Spinal cord (tissue), 10 donors: ENCODE measurements around the gene C1QC. TPM values are rescaled to one million over a fixed set of nuclear protein-coding genes. Genes with fewer than 3 reads are reported as not detected.

Source experiments
- DNase-seq, 6 donors: peaks; one replicate each; pipeline versions ENCODE4 v3.0.0 to v3.0.0-alpha.2; 2013 to 2015; ENCODE audit warnings: low spot score in 6 of 6, low read depth in 4 of 6
- H3K27ac ChIP-seq: one replicate; pipeline ENCODE4 v1.5.1; 2013; ENCODE audit warnings: low read depth, low read length, control low read depth
- H3K27me3 ChIP-seq: one replicate; pipeline ENCODE4 v1.6.1; 2013; ENCODE audit warnings: low read length; ENCODE audit not compliant: control insufficient read depth, insufficient read depth
- H3K36me3 ChIP-seq: one replicate; pipeline ENCODE4 v1.6.1; 2013; ENCODE audit warnings: low read length; ENCODE audit not compliant: control insufficient read depth, insufficient read depth
- H3K4me1 ChIP-seq: one replicate; pipeline ENCODE4 v1.6.1; 2013; ENCODE audit warnings: low read length; ENCODE audit not compliant: control insufficient read depth, insufficient read depth
- H3K4me3 ChIP-seq: one replicate; pipeline ENCODE4 v1.5.1; 2013; ENCODE audit warnings: low read depth, low read length, control low read depth
- H3K9me3 ChIP-seq: one replicate; pipeline ENCODE4 v1.6.1; 2013; ENCODE audit warnings: low read length; ENCODE audit not compliant: control insufficient read depth, insufficient read depth
- WGBS: methylation state at CpG from one replicate; pipeline ENCODE4 v1.1.5; 2013; ENCODE audit warnings: missing lambda C conversion rate; ENCODE audit not compliant: insufficient coverage; 5-methylcytosine and 5-hydroxymethylcytosine counted together
- polyA plus RNA-seq, 2 donors: library from polyadenylated mRNA; unstranded; fragments of 120-200 nt; gene quantifications; one replicate each; pipeline ENCODE4 v1.2.1, GENCODE V29; 2013; ENCODE audit not compliant: insufficient read length in 2 of 2
- total RNA-seq, 2 donors: library from RNA; depleted of rRNA in 1 of 2; stranded (reverse); fragments of 120-200 nt in 1 of 2; fragments of >200 nt in 1 of 2; gene quantifications; one replicate each; pipeline versions ENCODE4 v1.2.3 to v1.2.4, GENCODE V29; 2013 to 2014
- donor health status: healthy.

C1QC gene
- total and polyA plus RNA-seq, 4 donors, result 35.3 to 64.7 (median 44.5) TPM

DNA sequence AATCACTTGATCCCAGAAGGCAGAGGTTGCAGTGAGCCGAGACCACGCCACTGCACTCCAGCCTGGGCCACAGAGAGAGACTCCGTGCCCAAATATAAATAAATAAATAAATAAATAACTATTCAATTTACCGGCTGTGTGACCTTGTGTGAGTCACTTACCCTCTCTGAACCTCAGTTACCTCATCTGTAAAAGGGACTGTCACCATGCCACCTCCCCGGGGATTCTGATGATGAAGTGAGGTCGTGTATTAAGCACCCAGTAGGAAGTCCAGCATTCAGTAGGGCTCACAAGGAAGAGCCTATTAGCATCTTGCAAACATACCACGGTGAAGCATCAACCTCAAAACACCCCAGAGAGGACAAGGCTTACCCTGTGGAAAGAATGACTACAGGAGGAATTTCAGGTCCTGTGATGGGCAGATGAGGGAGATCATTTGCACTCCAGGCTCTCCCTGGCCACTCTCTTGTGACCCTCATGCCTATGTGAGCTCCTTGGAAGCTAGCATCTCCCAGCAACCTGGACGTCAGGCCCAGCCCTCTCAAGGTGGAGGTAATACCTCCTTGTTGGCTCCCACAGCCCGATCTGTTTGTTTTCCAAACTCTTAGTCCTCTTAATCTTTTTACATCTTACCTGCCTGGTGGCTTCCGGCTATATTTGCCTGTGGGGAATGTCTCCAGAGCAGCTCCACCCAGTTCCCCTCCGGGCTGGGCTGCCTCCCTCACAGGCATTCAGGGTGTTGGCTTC lies 14.6 kb upstream of the C1QC start:
- Histone ChIP-seq H3K9me3 (no peaks in the 10 kb centered on the region), H3K27me3 (peaks cover 6% of the 10 kb centered on the region), H3K4me1 (peaks cover 16% of the 10 kb centered on the region)

DNA sequence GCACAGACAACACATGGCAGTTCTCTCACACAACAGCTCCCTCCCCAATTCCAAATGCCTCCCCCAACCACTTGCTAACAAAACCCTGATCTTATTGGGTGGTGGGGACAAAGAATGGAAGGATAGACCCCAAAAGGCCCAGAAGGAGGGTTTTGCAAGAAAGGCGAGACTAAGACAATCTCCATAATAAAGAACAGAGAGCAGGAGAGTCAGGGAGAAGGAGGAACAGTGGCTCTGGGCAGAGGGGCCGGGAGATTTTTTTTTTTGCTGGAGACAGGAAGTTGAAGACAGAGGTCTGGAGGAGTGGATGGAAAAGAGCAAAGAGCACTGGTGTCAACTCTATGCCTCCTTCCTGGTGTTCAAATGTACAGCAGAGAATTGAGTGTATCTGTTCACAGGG lies 13.5 kb upstream of the C1QC start:
- H3K4me1 ChIP-seq, result peaks cover 16% of the 10 kb centered on the region
- H3K9me3 ChIP-seq, result no peaks in the 10 kb centered on the region
- 29% methylated on average over 1 of the region's 2 CpGs for WGBS
- no peak overlapping the region for H3K4me3 ChIP-seq
- no peaks in the 10 kb centered on the region for H3K36me3 ChIP-seq
- DNase-seq, result no peak
- no peak overlapping the region for H3K27ac ChIP-seq
- peaks cover 5% of the 10 kb centered on the region for H3K27me3 ChIP-seq

More for the DNA sequence above, 14.6 kb upstream of the C1QC start:
- H3K4me3 ChIP-seq, result no peak overlapping the region
- DNase-seq, result no peak
- H3K36me3 ChIP-seq, result no peaks in the 10 kb centered on the region
- no peak overlapping the region for H3K27ac ChIP-seq
- 28% methylated on average over 4 of the region's 11 CpGs for WGBS

DNA sequence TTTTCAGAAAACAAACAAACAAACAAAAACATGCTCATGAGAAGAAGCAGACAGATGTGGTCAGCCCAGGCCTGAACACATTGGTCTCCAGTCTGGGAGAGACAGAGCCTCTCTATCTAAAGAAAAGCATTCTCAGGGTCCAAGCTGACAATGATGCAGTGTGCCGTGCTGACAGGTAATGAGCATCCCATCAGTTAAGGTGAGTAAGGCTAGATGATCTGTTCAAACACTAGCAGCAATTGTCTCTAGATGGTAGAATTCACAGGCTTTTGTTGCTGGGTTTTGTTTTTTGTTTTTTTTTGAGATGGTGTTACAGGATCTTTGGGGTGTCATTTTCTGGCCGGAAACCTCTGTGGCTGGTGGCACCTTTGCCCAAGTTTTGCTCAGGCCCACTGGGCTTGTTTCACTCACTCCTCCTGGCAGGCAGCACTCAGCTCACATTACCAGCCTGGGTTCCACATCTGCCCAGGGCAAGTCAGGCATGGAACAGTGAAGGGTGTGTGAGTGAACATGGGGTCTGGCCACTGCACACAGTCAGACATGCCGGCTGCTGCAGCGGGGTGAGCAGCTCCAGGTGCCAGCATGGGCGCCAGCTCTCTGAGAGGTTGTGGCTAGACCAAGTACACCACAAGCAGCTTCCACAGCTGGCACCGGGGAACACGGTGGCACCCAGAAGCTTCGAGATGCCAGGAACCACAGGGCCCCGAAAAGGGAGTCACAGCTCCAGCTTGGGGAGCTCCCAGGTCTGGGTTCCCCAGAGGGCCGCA lies 9.6 kb upstream of the C1QC start:
- no peak for DNase-seq
- Histone ChIP-seq H3K4me1 (peaks cover 1% of the 10 kb centered on the region), H3K27ac (no peak overlapping the region), H3K36me3 (no peaks in the 10 kb centered on the region), H3K4me3 (no peak overlapping the region), H3K27me3 (no peaks in the 10 kb centered on the region), H3K9me3 (no peaks in the 10 kb centered on the region)
- 94% methylated on average over 9 of the region's 10 CpGs for WGBS

DNA sequence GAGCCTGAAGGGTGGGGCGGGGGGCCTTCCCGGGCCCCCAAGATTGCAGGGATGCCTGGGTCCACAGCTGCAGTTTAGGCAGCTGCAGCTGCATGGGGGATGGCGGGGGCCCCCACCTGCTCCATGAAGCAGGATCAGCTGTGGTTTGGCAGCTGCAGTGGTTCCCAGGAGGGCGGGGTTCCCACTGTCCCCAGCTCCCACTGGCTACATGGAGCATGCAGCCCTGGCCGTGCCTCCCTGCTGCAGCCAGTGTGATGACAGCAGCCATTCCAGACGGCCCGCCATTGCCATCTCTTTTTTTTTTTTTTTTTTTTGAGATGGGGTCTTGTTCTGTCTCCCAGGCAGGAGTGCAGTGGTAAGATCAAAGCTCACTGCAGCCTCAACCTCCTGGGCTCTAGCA lies 8.0 kb upstream of the C1QC start:
- WGBS, result 69% methylated on average over 4 of the region's 7 CpGs
- Histone ChIP-seq H3K36me3 (no peaks in the 10 kb centered on the region), H3K27me3 (no peaks in the 10 kb centered on the region), H3K9me3 (no peaks in the 10 kb centered on the region), H3K4me1 (peaks cover 7% of the 10 kb centered on the region), H3K4me3 (no peak overlapping the region), H3K27ac (no peak overlapping the region)
- no peak for DNase-seq

GRCh38 chr1:22636353-22636752 lies 7.1 kb upstream of the C1QC start, which contains the start of gene C1QA:
Gene C1QA, plus strand, starts transcription at chr1:22636628. Its CDS starts 989 bp downstream, at chr1:22637617.
- no peak within 1 kb of the TSS for H3K27ac ChIP-seq
- 71% methylated on average over 3 of the region's 5 CpGs for WGBS
- H3K9me3 ChIP-seq, result no peaks in the 10 kb centered on the region
- H3K36me3 ChIP-seq, result no peaks in the 10 kb centered on the region
- H3K4me3 ChIP-seq, result peak within 1 kb of the TSS; percentile 5
- H3K4me1 ChIP-seq, result peaks cover 9% of the 10 kb centered on the region
- peak in 1 of 6 donors; percentile 24 for DNase-seq
- H3K27me3 ChIP-seq, result no peaks in the 10 kb centered on the region

GRCh38 chr1:22636927-22637326 lies 6.5 kb upstream of the C1QC start:
- Histone ChIP-seq H3K9me3 (no peaks in the 10 kb centered on the region), H3K36me3 (no peaks in the 10 kb centered on the region), H3K4me3 (peak overlapping the region; percentile 5), H3K27ac (no peak overlapping the region), H3K4me1 (peaks cover 15% of the 10 kb centered on the region), H3K27me3 (no peaks in the 10 kb centered on the region)
- 61% methylated on average over 6 of the region's 6 CpGs for WGBS
- peak in 1 of 6 donors; percentile 78 for DNase-seq

- Histone ChIP-seq H3K27ac (no peak overlapping the region), H3K4me1 (peaks cover 19% of the 10 kb centered on the region), H3K36me3 (no peaks in the 10 kb centered on the region), H3K27me3 (no peaks in the 10 kb centered on the region), H3K9me3 (no peaks in the 10 kb centered on the region), H3K4me3 (no peak overlapping the region)
- WGBS, result 76% methylated on average over 3 of the region's 3 CpGs
- DNase-seq, result no peak
Measured at GRCh38 chr1:22637907-22638445, 5.5 kb upstream of the C1QC start.

- no peaks in the 10 kb centered on the region for H3K27me3 ChIP-seq
- no peaks in the 10 kb centered on the region for H3K9me3 ChIP-seq
- peaks cover 19% of the 10 kb centered on the region for H3K4me1 ChIP-seq
- WGBS, result 88% methylated on average over 23 of the region's 23 CpGs
- H3K27ac ChIP-seq, result no peak overlapping the region
- H3K4me3 ChIP-seq, result no peak overlapping the region
- DNase-seq, result no peak
- H3K36me3 ChIP-seq, result no peaks in the 10 kb centered on the region
Measured at GRCh38 chr1:22638476-22639234, 4.8 kb upstream of the C1QC start.

- H3K4me1 ChIP-seq, result peaks cover 19% of the 10 kb centered on the region
- 14% methylated on average over 5 of the region's 8 CpGs for WGBS
- H3K27me3 ChIP-seq, result no peaks in the 10 kb centered on the region
- no peak overlapping the region for H3K27ac ChIP-seq
- no peaks in the 10 kb centered on the region for H3K36me3 ChIP-seq
- peak in 2 of 6 donors; percentile 19 to 44 for DNase-seq
- no peaks in the 10 kb centered on the region for H3K9me3 ChIP-seq
- H3K4me3 ChIP-seq, result no peak overlapping the region
Measured at GRCh38 chr1:22639286-22639685, 4.1 kb upstream of the C1QC start.
